Jurkat, Clone E6-1 (cell line): ENCODE data around the gene FLOT1.

Source experiments
- DNase-seq: peaks from one replicate; pipeline ENCODE4 v3.0.0-alpha.2; 2011; ENCODE audit warnings: low read depth, low spot score
- H3K4me3 ChIP-seq: 2 replicates; pipeline ENCODE4 v1.5.1; 2011; ENCODE audit warnings: mild to moderate bottlenecking, low read length, control low read depth, moderate library complexity

The FLOT1 gene

GRCh38 chr6:30714263-30714662 is 28.2 kb downstream of the FLOT1 start:
- DNase-seq = no peak
- no peak overlapping the region for H3K4me3 ChIP-seq

GRCh38 chr6:30712441-30712945 is 30.0 kb downstream of the FLOT1 start:
- DNase-seq = no peak
- H3K4me3 ChIP-seq = no peak overlapping the region

DNA sequence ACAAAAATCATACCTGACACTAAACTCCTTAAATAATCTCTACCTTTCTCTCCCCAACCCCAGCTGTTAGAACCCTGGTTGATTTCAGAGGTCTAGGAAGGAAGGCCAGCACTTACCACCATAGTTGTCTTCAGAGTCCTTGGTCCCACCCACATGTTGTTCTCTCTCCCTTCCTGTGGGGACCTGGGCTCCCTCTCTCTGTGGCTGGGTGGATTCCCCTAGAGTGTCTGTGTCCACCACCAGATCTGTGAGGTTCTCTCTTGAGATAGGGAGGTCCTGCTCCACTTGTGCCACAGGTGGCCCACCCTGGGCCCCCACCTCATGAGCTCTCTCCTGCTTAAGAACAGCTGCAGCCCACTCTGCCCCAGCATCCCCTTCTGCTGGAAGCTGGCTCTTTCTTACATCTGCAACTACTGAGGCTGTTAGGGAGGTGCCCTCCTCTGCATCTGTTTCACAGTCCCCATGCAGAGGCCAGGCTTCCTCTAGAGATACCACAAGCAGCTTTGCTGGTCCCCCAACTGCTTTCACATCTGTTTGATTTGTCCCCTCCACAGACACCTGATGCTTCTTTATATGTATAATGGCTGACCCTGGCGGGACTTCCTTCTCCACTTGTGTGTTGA is 30.6 kb downstream of the FLOT1 start:
- peak; percentile 74 for DNase-seq
- no peak overlapping the region for H3K4me3 ChIP-seq

DNA sequence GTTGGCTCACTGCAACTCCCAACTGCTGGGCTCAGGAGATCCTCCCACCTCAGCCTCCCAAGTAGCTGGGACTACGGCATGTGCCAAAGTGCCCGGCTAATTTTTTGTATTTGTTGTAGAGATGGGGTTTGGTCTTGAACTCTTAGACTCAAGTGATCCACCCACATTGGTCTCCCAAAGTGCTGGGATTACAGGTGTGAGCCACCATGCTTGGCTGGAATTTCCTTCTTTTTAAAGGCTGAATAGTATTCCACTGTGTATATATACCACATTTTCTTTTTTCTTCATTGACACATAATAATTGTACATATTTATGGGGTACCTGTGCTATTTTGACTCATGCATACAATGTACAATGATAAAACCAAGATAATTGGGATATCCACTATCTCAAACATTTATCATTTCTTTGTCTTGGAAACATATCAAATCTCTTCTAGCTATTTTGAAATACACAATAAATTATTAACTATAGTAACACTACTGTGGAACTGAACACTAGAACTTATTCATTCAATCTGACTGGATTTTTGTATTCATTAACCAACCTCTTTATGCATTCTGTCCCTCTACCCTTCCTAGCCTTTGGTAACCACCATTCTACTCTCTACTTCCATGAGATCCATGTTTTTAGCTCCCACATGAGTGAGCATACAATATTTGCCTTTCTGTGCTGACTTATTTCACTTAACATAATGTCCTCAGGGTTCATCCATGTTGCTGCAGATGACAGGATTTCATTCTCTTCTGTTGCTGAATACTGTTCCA is 33.2 kb downstream of the FLOT1 start:
- no peak overlapping the region for H3K4me3 ChIP-seq
- no peak for DNase-seq

DNA sequence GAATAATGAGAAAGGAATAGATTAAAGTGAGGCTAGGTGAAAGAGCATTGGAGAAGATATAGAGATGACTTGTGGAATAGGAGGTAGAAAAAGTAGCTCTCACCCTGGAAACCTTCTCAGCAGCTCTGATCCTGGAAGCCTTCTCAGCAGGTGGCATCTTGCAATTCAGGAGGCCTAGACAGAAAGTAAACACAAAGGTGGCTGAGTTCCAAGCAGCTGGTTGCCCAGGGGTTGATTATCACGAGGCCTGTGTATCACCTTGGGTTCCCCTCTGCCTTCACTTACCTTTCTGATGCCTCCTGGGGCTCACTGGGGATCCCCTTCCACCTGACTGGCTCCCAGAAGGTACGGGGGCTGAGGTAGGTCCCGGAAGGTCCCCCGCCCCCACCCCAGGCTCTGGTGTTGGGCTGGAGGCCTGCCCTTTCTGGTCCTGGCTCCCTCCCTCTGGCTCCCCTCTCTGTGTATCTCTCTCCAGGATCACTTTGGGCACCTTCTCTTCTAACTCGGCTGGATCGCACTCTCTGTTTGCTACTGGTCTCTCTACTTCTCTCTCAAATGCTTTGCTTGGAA is 35.1 kb downstream of the FLOT1 start:
- DNase-seq = no peak
- H3K4me3 ChIP-seq = no peak overlapping the region

DNA sequence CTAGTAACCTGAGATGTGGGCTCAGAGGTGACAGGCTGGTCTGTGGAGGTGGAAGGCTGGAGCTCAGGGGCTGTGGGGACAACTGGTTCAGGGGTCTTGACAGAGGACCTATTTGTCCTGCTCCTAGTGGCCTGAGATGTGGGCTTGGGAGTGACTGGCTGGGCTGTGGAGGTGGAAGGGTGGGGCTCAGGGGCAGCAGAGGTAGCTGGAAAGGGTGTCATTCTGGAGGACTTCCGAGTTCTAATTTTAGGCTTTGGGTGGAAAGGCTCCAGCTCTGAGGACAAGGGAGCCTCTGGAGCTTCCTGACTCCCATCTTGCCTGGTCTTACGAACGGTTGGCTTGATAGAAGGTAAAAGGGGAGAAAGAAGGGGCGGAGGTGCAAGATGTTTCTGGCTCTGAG is 36.9 kb downstream of the FLOT1 start:
- DNase-seq = no peak
- H3K4me3 ChIP-seq = no peak overlapping the region

GRCh38 chr6:30703821-30704220 is 38.7 kb downstream of the FLOT1 start:
- no peak overlapping the region for H3K4me3 ChIP-seq
- DNase-seq = no peak

DNA sequence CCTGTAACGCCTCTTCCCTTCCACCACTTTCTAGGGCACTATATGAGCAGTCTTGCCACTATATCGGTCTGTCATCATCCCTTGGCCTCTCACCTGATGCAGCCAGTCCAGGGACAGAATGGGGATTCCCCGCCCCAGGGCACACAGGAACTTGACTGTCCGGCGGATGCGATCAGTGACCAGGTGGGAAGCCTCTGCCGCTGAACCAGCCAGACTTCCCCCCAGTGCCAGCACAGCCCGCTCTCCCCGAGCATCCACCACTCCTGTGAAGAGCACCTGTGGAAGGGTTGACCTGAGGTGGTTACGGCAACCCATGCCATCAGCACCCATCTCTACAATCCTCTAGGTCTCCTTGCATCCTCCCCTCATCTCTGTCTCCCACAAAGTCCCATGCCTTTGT is 39.5 kb downstream of the FLOT1 start:
- no peak overlapping the region for H3K4me3 ChIP-seq
- DNase-seq = no peak

GRCh38 chr6:30700340-30700739 is 42.1 kb downstream of the FLOT1 start:
- no peak overlapping the region for H3K4me3 ChIP-seq
- no peak for DNase-seq

DNA sequence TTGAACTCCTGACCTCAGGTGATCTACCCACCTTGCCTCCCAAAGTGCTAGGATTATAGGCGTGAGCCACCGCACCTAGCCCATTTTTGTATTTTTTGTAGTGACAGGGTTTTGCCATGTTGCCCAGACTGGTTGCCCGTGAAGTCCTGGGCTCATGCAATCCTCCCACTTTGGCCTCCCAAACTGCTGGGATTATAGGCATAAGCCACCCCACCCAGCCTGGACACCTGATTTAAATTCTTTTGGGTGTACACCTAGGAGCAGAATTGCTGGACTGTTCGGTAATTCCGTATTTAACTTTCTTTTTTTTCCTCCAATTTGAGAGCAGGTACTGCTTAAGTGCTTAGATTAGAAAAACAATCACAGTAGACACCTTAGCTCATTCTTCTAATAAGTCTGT is 46.1 kb downstream of the FLOT1 start:
- DNase-seq = no peak

DNA sequence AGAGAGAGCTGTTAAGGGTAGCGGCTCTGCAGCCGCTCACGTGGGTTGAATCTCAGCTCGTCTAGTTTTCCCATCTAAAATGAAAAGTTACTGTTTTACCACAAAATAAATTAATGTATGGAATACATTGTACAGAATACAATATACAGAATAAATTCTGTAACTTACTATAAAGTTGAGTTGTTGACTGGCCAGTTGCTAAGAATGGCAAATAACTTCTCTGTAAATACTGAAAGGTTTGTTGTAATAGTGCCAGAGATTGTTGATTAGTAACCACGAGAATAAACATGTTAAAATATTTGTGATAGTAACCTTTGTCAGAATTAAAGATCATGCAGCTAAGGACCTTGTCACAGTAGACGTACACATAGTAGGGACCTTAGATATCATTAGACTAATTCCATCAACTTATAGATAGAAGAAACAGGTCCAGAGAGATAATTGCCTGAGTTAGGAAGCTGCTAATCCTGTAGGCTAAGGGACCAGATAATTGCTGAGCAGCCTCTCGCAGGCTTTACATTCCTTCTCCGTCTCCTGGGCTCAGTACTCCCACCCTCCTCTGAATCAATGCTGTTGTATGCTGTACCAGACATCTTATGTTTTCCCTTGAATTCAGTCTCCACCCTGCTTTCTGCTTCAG is 51.2 kb downstream of the FLOT1 start:
- peak overlapping the region; percentile 89 for H3K4me3 ChIP-seq
- no peak for DNase-seq

More for the DNA sequence above, 46.1 kb downstream of the FLOT1 start:
- no peak overlapping the region for H3K4me3 ChIP-seq

- no peak for DNase-seq
- peak within 1 kb of the TSS; percentile 89 for H3K4me3 ChIP-seq
These were observed 51.9 kb downstream of the FLOT1 start, which contains the start of gene NRM for GRCh38 chr6:30690403-30691207. Gene NRM (minus strand): TSS chr6:30690984. CDS start chr6:30690974, 10 bp downstream.

DNA sequence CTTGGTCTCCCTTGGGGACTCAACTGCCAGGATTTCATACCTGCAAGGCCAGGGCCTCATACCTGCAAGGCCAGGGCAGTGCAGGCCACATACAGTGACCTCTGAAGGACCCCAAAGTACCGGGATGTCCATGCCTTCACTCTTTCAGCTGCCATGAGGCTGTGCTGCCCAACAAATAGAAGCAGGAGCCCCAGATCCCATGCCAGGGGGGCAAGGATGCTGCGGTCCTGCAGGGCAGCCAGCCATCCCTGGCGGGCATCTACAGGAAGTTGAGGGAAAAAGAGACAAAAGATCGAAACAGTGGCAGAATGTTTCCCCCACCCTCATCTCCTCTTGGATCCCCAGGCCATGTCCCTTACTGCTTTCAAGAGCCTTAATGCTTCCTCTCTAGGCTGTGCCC is 52.5 kb downstream of the FLOT1 start:
- no peak for DNase-seq
- peak overlapping the region; percentile 89 for H3K4me3 ChIP-seq

GRCh38 chr6:30689022-30689865 is 53.2 kb downstream of the FLOT1 start:
- H3K4me3 ChIP-seq = peak overlapping the region; percentile 89
- no peak for DNase-seq

- H3K4me3 ChIP-seq = no peak overlapping the region
These were observed 53.9 kb downstream of the FLOT1 start for GRCh38 chr6:30688569-30688968.

DNA sequence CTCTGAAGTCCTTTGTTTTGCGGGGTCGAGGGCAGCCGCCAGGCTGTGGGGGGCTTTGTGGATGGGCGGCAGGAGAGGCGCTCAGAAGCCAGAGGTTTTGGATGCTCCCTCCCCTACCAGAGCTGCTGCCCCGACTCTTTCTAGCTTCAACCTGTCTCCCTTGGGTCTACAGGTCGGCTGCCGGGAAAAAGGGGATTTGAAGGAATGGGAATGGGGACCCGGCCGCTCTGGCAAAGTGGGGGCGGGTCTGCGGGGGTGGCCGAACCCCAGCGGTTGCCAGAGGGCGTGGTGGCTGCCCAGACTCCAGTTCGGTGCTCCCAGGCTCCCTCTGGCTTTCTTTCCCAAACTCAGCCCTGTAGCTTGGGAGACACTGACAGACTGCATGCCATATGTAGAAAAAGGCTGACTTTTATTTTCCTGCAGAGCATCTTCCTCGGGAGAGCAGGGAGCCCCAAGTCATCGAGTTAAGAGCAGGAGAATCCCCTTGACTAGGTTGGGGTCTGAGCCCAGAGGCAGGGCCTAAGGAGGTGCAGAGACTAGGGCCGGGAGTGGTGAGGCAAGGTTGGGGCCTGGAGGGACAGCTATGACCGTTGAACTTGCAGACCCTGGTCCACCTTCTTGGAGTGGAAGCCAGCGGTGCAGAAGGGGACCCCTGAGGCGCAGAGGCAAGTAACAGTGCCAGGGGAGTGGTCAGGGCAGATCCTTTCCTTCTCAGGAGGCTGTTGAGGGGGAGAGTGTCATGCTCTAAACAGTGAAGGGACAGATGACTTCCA is 54.6 kb downstream of the FLOT1 start:
- no peak overlapping the region for H3K4me3 ChIP-seq
- DNase-seq = no peak

More at GRCh38 chr6:30688569-30688968, 53.9 kb downstream of the FLOT1 start:
- no peak for DNase-seq

- DNase-seq = no peak
- H3K4me3 ChIP-seq = peak overlapping the region; percentile 87
These were observed 55.4 kb downstream of the FLOT1 start for GRCh38 chr6:30686908-30687658.
